ENCODE data around the gene GDF2.
A peak's percentile ranks its signal among the peaks of the same experiment; 100 is the strongest.

The GDF2 gene

DNA sequence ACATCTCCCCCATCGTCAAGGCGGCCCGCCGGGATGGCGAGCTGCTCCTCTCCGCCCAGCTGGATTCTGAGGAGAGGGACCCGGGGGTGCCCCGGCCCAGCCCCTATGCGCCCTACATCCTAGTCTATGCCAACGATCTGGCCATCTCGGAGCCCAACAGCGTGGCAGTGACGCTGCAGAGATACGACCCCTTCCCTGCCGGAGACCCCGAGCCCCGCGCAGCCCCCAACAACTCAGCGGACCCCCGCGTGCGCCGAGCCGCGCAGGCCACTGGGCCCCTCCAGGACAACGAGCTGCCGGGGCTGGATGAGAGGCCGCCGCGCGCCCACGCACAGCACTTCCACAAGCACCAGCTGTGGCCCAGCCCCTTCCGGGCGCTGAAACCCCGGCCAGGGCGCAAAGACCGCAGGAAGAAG lies 12.2 kb upstream of the GDF2 start:
- H3K4me3 ChIP-seq (ENCODE audit: low read depth, low read length): no peak overlapping the region
- no peak for DNase-seq (ENCODE audit: low read depth)
- TF ChIP-seq MYC (IDR thresholded peaks at IDR 0.05; ENCODE audit: low read depth, low read length): no peak
- TF ChIP-seq, protein P1, sequence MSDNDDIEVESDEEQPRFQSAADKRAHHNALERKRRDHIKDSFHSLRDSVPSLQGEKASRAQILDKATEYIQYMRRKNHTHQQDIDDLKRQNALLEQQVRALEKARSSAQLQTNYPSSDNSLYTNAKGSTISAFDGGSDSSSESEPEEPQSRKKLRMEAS (IDR thresholded peaks at IDR 0.05; ENCODE audit: low read depth, low read length): no peak
- no peak for TF ChIP-seq POLR2A (IDR thresholded peaks at IDR 0.05; ENCODE audit: extremely low read depth, insufficient read length)
- TF ChIP-seq, protein P2, sequence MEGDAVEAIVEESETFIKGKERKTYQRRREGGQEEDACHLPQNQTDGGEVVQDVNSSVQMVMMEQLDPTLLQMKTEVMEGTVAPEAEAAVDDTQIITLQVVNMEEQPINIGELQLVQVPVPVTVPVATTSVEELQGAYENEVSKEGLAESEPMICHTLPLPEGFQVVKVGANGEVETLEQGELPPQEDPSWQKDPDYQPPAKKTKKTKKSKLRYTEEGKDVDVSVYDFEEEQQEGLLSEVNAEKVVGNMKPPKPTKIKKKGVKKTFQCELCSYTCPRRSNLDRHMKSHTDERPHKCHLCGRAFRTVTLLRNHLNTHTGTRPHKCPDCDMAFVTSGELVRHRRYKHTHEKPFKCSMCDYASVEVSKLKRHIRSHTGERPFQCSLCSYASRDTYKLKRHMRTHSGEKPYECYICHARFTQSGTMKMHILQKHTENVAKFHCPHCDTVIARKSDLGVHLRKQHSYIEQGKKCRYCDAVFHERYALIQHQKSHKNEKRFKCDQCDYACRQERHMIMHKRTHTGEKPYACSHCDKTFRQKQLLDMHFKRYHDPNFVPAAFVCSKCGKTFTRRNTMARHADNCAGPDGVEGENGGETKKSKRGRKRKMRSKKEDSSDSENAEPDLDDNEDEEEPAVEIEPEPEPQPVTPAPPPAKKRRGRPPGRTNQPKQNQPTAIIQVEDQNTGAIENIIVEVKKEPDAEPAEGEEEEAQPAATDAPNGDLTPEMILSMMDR (IDR thresholded peaks at IDR 0.05; ENCODE audit: low read depth, low read length): no peak

DNA sequence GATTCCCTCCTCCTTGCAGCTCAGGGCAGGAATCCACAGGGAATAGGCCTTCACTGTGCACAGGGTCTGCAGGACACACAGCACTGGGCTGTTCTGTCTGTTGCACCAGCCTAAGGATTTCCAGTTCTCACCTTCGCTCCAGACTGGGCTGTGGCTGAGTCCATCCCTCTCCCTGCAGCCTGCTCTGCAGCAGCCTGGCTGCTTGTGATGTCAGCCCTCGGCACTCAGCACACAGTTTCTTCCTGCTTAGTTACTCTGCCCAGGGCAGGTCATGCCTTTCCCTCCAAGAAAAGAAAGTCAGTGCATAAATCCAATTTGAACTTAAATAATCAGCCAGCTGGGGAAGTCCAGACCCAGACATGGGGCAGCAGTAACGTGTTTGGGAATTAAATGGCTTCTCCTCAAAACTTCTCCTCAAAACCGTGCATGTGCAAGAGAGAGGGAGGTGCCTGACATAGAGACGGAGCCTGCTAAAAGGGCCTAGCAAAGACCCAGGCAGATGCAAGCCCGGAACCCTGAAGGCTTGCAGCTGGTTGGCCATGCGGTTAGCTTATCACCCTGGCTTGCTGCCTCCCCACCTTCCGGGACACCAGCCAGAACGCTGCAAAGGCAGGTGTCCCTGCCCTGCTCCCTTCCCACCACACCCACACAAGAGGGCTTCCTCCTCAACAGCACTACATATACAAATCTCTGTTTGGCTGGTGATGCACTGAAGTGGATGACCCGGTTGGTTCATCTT lies 10.9 kb upstream of the GDF2 start:
- DNase-seq (ENCODE audit: low read depth): peak; percentile 74
- no peak; the same call in 1 of the 2 replicates for TF ChIP-seq MYC (IDR thresholded peaks at IDR 0.05; ENCODE audit: low read depth, low read length)
- TF ChIP-seq POLR2A (IDR thresholded peaks at IDR 0.05; ENCODE audit: extremely low read depth, insufficient read length): no peak
- TF ChIP-seq, protein P2 (IDR thresholded peaks at IDR 0.05; ENCODE audit: low read depth, low read length): no peak
- TF ChIP-seq, protein P1 (IDR thresholded peaks at IDR 0.05; ENCODE audit: low read depth, low read length): no peak
- H3K4me3 ChIP-seq (ENCODE audit: low read depth, low read length): no peak overlapping the region

DNA sequence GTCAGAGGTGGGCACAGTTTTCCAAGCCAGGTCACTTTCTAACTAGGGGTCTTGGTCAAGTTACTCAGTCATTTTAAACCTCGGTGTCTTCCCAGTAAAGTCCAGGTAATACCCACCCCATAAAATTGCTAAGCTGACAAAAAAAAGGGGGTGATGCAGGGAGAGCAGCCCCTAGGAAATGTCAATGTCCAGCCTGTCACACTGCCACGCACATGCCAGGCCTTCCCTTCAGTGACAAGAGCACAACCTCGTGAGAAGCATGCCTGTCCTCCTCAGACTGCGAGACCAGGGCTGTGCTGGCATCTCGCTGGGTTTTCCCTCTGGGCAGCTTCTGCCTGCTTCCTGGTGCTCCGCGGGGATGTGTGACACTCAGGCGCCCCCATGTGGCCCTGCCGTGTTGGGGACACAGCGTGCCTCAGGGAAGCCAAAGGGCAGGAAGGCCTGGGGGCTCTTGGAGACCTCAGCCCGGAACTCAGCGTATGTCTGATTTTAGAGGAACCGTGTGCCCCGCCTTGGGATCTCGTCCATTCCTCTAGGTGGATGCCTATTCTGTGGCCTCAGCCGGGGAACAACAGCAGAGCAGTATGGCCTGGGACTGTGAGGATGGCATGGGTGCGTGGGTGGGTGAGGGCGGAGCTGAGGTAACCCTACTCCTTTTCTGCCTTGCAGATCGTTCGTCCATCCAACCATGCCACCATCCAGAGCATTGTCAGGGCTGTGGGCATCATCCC lies 10.2 kb upstream of the GDF2 start:
- H3K4me3 ChIP-seq (ENCODE audit: low read depth, low read length): no peak overlapping the region
- TF ChIP-seq, protein P2 (IDR thresholded peaks at IDR 0.05; ENCODE audit: low read depth, low read length): peak; percentile 94
- TF ChIP-seq MYC (IDR thresholded peaks at IDR 0.05; ENCODE audit: low read depth, low read length) (0 out of 2 replicates have a peak, but pooled peaks have one; percentile 28), POLR2A (IDR thresholded peaks at IDR 0.05; ENCODE audit: extremely low read depth, insufficient read length) (no peak)
- TF ChIP-seq, protein P1 (IDR thresholded peaks at IDR 0.05; ENCODE audit: low read depth, low read length): peak; percentile 52; the same call in 1 of the 2 replicates
- peak; percentile 86 for DNase-seq (ENCODE audit: low read depth)

DNA sequence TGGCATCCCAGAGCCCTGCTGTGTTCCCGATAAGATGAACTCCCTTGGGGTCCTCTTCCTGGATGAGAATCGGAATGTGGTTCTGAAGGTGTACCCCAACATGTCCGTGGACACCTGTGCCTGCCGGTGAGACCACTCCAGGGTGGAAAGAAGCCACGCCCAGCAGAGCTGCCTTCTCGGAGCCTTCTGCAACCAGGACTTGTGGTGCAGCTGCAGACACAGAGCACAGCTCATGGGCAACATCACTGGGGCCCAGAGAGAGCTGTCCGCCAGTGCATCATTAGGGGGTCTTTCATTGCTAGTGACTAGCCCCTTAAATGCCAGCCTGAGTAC lies 9.6 kb upstream of the GDF2 start:
- no peak overlapping the region for H3K4me3 ChIP-seq (ENCODE audit: low read depth, low read length)
- DNase-seq (ENCODE audit: low read depth): no peak
- TF ChIP-seq, protein P1 (IDR thresholded peaks at IDR 0.05; ENCODE audit: low read depth, low read length): no peak
- TF ChIP-seq, protein P2 (IDR thresholded peaks at IDR 0.05; ENCODE audit: low read depth, low read length): no peak

DNA sequence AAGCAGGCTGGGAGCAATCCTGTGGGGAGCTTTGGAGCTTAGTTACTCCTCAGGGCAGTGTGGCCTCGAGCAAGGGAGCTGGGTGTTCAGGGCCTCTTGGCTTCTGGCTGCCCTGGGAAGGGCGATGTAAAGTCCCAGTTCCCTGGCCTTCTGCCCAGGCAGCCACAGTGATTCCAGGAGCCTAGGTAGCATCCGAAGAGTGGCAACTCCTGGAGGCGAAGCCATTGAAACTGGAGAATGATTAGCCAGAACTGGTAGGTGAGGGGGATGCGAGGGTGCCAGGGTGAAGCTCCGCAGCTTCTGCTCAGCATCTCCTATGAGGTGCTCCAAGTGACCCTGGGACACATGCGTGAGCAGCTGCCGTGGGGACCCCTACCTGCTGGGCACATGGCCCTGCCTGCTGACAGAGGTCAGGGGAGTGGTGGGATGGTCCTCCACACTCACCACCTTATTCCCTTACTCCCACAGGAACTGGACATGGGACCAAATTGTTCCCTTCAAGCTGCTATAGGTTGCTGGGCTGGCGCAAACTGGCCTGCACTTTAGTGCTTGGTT lies 7.8 kb upstream of the GDF2 start:
- no peak overlapping the region for H3K4me3 ChIP-seq (ENCODE audit: low read depth, low read length)
- no peak for DNase-seq (ENCODE audit: low read depth)
- TF ChIP-seq POLR2A (IDR thresholded peaks at IDR 0.05; ENCODE audit: extremely low read depth, insufficient read length) (no peak), MYC (IDR thresholded peaks at IDR 0.05; ENCODE audit: low read depth, low read length) (no peak)
- TF ChIP-seq, protein P1 (IDR thresholded peaks at IDR 0.05; ENCODE audit: low read depth, low read length): no peak
- TF ChIP-seq, protein P2 (IDR thresholded peaks at IDR 0.05; ENCODE audit: low read depth, low read length): no peak
